SK-N-SH treated with all-trans-retinoic acid at 6 μM for 48 hours (cell line): ENCODE data around the gene RASD2.

ENCODE experiments used
- ATAC-seq: fragments of 200-7000 bp; cut with Tn5 transposase; 3 replicates; pipeline ENCODE4 v1.9.1; 2020; ENCODE audit warnings: mild to moderate bottlenecking, moderate library complexity
- ARNTL ChIP-seq: fragments of 450-650 bp; formaldehyde crosslinking; IDR thresholded peaks from 2 replicates; pipeline ENCODE4 v1.5.0; 2020; ENCODE audit warnings: low read depth, mild to moderate bottlenecking, moderate library complexity, borderline replicate concordance
- BACH2 ChIP-seq: fragments of 250-450 bp; sonication (Bioruptor Pico); IDR thresholded peaks from 2 replicates; pipeline ENCODE4 v1.9.0; 2021; ENCODE audit warnings: mild to moderate bottlenecking, borderline replicate concordance
- ESRRG ChIP-seq: fragments of 250-450 bp; sonication (Bioruptor Pico); IDR thresholded peaks from 2 replicates; pipeline ENCODE4 v1.6.1; 2021; ENCODE audit warnings: mild to moderate bottlenecking
- GLIS3 ChIP-seq: fragments of 250-450 bp; sonication (Bioruptor Pico); IDR thresholded peaks from 2 replicates; pipeline ENCODE4 v1.5.0; 2020; ENCODE audit warnings: mild to moderate bottlenecking, moderate library complexity
- ISL1 ChIP-seq: fragments of 250-450 bp; sonication (Bioruptor Pico); IDR thresholded peaks from 2 replicates; pipeline ENCODE4 v2.1.2; 2022; ENCODE audit warnings: mild to moderate bottlenecking, moderate library complexity
- OSR1 ChIP-seq: fragments of 250-450 bp; sonication (Bioruptor Pico); IDR thresholded peaks from 2 replicates; pipeline ENCODE4 v1.8.0; 2022; ENCODE audit warnings: moderate library complexity, mild to moderate bottlenecking, inconsistent platforms
- PPARA ChIP-seq: fragments of 250-450 bp; sonication (Bioruptor Pico); IDR thresholded peaks from 2 replicates; pipeline ENCODE4 v1.5.0; 2020; ENCODE audit warnings: mild to moderate bottlenecking, borderline replicate concordance
- RARB ChIP-seq: fragments of 250-450 bp; sonication (Bioruptor Pico); IDR thresholded peaks from 2 replicates; pipeline ENCODE4 v1.8.0; 2021; ENCODE audit warnings: mild to moderate bottlenecking, moderate library complexity
- SNAI2 ChIP-seq: fragments of 250-450 bp; sonication (Bioruptor Pico); IDR thresholded peaks from 2 replicates; pipeline ENCODE4 v1.5.0; 2020; ENCODE audit warnings: mild to moderate bottlenecking, moderate library complexity
- TCF4 ChIP-seq: fragments of 250-450 bp; sonication (Bioruptor Pico); IDR thresholded peaks from 2 replicates; pipeline ENCODE4 v1.8.0; 2021; ENCODE audit warnings: mild to moderate bottlenecking, moderate library complexity, borderline replicate concordance
- ZC3H10 ChIP-seq: fragments of 250-450 bp; sonication (Bioruptor Pico); IDR thresholded peaks from 2 replicates; pipeline ENCODE4 v1.5.1; 2021; ENCODE audit warnings: mild to moderate bottlenecking, moderate library complexity
- ZFP30 ChIP-seq: fragments of 450-650 bp; formaldehyde crosslinking; IDR thresholded peaks from 2 replicates; pipeline ENCODE4 v1.5.0; 2022; ENCODE audit warnings: mild to moderate bottlenecking, moderate library complexity
- ZNF565 ChIP-seq: fragments of 450-650 bp; formaldehyde crosslinking; conservative IDR thresholded peaks from 2 replicates; pipeline ENCODE4 v1.5.0; 2020; ENCODE audit warnings: low read depth, mild to moderate bottlenecking, moderate library complexity
- ZNF70 ChIP-seq: fragments of 450-650 bp; formaldehyde crosslinking; IDR thresholded peaks from 2 replicates; pipeline ENCODE4 v1.5.0; 2020; ENCODE audit warnings: mild to moderate bottlenecking, moderate library complexity
- ZNF8 ChIP-seq: fragments of 450-650 bp; formaldehyde crosslinking; IDR thresholded peaks from 2 replicates; pipeline ENCODE4 v1.5.0; 2020; ENCODE audit warnings: mild to moderate bottlenecking, moderate library complexity
- TF ChIP-seq, protein P1 (sequence below): fragments of 250-450 bp; sonication (Bioruptor Pico); IDR thresholded peaks from 2 replicates; pipeline ENCODE4 v1.5.1; 2020; ENCODE audit warnings: low read depth, mild to moderate bottlenecking, moderate library complexity
- TF ChIP-seq, protein P2 (sequence below): fragments of 250-450 bp; sonication (Bioruptor Pico); IDR thresholded peaks from 2 replicates; pipeline ENCODE4 v1.8.0; 2021; ENCODE audit warnings: low read depth, mild to moderate bottlenecking, moderate library complexity, borderline replicate concordance
- TF ChIP-seq, protein P3 (sequence below): fragments of 250-450 bp; sonication (Bioruptor Pico); IDR thresholded peaks from 2 replicates; pipeline ENCODE4 v1.5.0; 2020; ENCODE audit warnings: mild to moderate bottlenecking, moderate library complexity
- TF ChIP-seq, protein P4 (sequence below): fragments of 250-450 bp; sonication (Bioruptor Pico); IDR thresholded peaks from 2 replicates; pipeline ENCODE4 v1.5.1; 2021; ENCODE audit warnings: mild to moderate bottlenecking, moderate library complexity
- TF ChIP-seq, protein P5 (sequence below): fragments of 250-450 bp; sonication (Bioruptor Pico); IDR thresholded peaks from 2 replicates; pipeline ENCODE4 v1.8.0; 2020; ENCODE audit warnings: mild to moderate bottlenecking, moderate library complexity, borderline replicate concordance

Gene RASD2

DNA sequence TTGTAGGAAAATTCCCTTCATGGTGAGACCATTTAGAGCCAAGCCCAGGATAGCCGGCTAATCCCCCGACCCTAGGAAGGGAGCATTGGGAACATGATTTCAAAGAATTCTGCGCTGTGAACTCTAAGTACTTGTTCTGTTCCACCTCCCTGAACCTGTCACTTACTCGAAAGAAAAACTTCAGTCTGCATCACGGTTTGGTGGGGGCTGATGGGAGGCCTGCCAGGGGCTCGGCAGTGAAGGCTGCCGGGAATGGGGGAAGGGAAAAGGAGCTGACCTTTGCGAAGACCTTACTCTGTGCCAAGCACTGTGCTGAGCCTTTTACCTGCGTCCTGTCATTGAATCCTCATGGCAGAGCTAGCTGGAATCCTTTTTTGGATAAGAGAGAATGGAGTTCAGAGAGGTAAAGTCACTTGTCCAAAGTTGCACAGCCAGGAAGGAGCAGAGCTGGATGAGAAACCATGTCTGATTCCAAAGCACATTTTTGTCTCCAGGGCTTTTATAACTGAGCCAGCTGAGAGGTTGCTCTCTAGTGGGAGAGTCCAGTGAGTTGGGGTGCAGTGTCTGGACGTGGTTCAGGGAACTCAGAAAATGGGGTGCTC, 15.4 kb downstream of the RASD2 start:
- TF ChIP-seq RARB (CRISPR knock-in tag) = no peak
- TF ChIP-seq PPARA (CRISPR knock-in tag) = no peak
- TF ChIP-seq SNAI2 (CRISPR knock-in tag) = no peak
- TF ChIP-seq GLIS3 (CRISPR knock-in tag) = no peak
- TF ChIP-seq, protein P1, sequence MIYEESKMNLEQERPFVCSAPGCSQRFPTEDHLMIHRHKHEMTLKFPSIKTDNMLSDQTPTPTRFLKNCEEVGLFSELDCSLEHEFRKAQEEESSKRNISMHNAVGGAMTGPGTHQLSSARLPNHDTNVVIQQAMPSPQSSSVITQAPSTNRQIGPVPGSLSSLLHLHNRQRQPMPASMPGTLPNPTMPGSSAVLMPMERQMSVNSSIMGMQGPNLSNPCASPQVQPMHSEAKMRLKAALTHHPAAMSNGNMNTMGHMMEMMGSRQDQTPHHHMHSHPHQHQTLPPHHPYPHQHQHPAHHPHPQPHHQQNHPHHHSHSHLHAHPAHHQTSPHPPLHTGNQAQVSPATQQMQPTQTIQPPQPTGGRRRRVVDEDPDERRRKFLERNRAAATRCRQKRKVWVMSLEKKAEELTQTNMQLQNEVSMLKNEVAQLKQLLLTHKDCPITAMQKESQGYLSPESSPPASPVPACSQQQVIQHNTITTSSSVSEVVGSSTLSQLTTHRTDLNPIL = no peak
- TF ChIP-seq ARNTL (CRISPR knock-in tag) = no peak
- no peak for TF ChIP-seq ZNF70
- no peak for ATAC-seq

DNA sequence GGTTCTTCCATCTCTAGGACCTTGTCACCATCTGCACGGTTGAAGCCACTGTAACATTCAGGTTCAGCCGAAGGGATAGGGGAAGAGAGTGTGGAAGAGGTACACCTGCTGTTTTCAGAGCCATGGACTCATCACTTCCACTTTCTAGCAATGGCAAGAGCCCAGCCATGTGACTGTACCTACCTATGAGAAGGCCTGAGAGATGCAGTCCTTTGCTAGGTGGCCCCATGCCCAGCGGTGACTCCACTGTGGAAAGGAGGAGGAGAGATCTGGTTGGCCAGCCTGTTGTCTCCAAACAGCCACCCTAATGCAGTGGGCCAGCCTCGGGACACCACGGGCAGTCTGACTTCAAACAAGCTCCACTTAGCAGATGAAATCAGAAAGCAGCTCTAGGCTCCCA, 16.0 kb downstream of the RASD2 start:
- TF ChIP-seq ESRRG (CRISPR knock-in tag) = no peak
- TF ChIP-seq, protein P2, sequence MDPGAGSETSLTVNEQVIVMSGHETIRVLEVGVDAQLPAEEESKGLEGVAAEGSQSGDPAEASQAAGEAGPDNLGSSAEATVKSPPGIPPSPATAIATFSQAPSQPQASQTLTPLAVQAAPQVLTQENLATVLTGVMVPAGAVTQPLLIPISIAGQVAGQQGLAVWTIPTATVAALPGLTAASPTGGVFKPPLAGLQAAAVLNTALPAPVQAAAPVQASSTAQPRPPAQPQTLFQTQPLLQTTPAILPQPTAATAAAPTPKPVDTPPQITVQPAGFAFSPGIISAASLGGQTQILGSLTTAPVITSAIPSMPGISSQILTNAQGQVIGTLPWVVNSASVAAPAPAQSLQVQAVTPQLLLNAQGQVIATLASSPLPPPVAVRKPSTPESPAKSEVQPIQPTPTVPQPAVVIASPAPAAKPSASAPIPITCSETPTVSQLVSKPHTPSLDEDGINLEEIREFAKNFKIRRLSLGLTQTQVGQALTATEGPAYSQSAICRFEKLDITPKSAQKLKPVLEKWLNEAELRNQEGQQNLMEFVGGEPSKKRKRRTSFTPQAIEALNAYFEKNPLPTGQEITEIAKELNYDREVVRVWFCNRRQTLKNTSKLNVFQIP (CRISPR knock-in tag) = no peak
- no peak for TF ChIP-seq GLIS3 (CRISPR knock-in tag)
- no peak for TF ChIP-seq BACH2 (CRISPR knock-in tag)
- TF ChIP-seq, protein P3, sequence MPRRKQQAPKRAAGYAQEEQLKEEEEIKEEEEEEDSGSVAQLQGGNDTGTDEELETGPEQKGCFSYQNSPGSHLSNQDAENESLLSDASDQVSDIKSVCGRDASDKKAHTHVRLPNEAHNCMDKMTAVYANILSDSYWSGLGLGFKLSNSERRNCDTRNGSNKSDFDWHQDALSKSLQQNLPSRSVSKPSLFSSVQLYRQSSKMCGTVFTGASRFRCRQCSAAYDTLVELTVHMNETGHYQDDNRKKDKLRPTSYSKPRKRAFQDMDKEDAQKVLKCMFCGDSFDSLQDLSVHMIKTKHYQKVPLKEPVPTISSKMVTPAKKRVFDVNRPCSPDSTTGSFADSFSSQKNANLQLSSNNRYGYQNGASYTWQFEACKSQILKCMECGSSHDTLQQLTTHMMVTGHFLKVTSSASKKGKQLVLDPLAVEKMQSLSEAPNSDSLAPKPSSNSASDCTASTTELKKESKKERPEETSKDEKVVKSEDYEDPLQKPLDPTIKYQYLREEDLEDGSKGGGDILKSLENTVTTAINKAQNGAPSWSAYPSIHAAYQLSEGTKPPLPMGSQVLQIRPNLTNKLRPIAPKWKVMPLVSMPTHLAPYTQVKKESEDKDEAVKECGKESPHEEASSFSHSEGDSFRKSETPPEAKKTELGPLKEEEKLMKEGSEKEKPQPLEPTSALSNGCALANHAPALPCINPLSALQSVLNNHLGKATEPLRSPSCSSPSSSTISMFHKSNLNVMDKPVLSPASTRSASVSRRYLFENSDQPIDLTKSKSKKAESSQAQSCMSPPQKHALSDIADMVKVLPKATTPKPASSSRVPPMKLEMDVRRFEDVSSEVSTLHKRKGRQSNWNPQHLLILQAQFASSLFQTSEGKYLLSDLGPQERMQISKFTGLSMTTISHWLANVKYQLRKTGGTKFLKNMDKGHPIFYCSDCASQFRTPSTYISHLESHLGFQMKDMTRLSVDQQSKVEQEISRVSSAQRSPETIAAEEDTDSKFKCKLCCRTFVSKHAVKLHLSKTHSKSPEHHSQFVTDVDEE (CRISPR knock-in tag) = no peak
- TF ChIP-seq, protein P4, sequence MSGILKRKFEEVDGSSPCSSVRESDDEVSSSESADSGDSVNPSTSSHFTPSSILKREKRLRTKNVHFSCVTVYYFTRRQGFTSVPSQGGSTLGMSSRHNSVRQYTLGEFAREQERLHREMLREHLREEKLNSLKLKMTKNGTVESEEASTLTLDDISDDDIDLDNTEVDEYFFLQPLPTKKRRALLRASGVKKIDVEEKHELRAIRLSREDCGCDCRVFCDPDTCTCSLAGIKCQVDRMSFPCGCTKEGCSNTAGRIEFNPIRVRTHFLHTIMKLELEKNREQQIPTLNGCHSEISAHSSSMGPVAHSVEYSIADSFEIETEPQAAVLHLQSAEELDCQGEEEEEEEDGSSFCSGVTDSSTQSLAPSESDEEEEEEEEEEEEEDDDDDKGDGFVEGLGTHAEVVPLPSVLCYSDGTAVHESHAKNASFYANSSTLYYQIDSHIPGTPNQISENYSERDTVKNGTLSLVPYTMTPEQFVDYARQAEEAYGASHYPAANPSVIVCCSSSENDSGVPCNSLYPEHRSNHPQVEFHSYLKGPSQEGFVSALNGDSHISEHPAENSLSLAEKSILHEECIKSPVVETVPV = no peak
- TF ChIP-seq, protein P1 = no peak
- no peak for TF ChIP-seq PPARA (CRISPR knock-in tag)
- no peak for TF ChIP-seq ZNF8 (CRISPR knock-in tag)
- TF ChIP-seq, protein P5, sequence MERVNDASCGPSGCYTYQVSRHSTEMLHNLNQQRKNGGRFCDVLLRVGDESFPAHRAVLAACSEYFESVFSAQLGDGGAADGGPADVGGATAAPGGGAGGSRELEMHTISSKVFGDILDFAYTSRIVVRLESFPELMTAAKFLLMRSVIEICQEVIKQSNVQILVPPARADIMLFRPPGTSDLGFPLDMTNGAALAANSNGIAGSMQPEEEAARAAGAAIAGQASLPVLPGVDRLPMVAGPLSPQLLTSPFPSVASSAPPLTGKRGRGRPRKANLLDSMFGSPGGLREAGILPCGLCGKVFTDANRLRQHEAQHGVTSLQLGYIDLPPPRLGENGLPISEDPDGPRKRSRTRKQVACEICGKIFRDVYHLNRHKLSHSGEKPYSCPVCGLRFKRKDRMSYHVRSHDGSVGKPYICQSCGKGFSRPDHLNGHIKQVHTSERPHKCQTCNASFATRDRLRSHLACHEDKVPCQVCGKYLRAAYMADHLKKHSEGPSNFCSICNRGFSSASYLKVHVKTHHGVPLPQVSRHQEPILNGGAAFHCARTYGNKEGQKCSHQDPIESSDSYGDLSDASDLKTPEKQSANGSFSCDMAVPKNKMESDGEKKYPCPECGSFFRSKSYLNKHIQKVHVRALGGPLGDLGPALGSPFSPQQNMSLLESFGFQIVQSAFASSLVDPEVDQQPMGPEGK = no peak
- TF ChIP-seq TCF4 (CRISPR knock-in tag) = no peak
- TF ChIP-seq ZFP30 (CRISPR knock-in tag) = no peak
- TF ChIP-seq ZNF70 = no peak
- TF ChIP-seq ISL1 (CRISPR knock-in tag) = no peak
- no peak for TF ChIP-seq ZC3H10 (CRISPR knock-in tag)
- no peak for TF ChIP-seq ARNTL (CRISPR knock-in tag)
- TF ChIP-seq ZNF565 (CRISPR knock-in tag) = no peak
- ATAC-seq = no peak

DNA sequence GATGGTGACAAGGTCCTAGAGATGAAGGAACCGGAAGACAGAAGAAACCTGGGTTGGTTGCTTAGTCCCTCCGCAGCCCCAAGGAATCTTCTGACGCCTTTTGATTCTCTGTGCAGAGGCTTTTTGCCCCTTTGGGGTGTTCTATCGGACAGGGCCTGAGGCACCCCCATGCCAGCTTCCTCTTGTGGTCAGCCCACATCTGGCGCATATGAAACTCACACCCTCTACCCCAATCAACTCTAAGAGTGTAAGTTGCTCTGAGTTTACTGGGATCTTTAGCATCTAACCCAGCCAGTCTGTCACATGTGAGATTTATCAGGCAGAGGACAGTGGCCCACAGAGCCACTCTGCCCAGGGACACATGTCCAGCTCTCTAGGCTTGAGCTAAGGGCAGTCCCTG, 17.4 kb downstream of the RASD2 start:
- ATAC-seq = no peak
- TF ChIP-seq ZNF70 (no peak), ZFP30 (CRISPR knock-in tag) (no peak), ISL1 (CRISPR knock-in tag) (no peak), SNAI2 (CRISPR knock-in tag) (no peak), ZC3H10 (CRISPR knock-in tag) (no peak), ARNTL (CRISPR knock-in tag) (no peak), OSR1 (no peak)
- TF ChIP-seq, protein P3 (CRISPR knock-in tag) = no peak
- TF ChIP-seq, protein P4 = no peak
